ENCODE measurements around the gene RNF167.

Gene RNF167

GRCh38 chr17:4958102-4958501 lies 18.0 kb downstream of the RNF167 start:
- DNase-seq, result no peak

- no peak for DNase-seq
Measured at GRCh38 chr17:4959261-4959965, 19.3 kb downstream of the RNF167 start.

GRCh38 chr17:4960279-4960922 lies 20.3 kb downstream of the RNF167 start:
- DNase-seq, result no peak

- no peak for DNase-seq
Measured at GRCh38 chr17:4965311-4965986, 25.4 kb downstream of the RNF167 start.

- peak; percentile 91 for DNase-seq
Measured at GRCh38 chr17:4966844-4967538, 26.9 kb downstream of the RNF167 start.

GRCh38 chr17:4967539-4968485 lies 27.7 kb downstream of the RNF167 start, which contains the start of gene SPAG7:
SPAG7 (minus strand) TSS chr17:4967817; CDS start chr17:4967804, 13 bp downstream.
- DNase-seq, result peak; percentile 88

- DNase-seq, result no peak
Measured at GRCh38 chr17:4968486-4969046, 28.5 kb downstream of the RNF167 start.

- DNase-seq, result peak; percentile 46
Measured at GRCh38 chr17:4969047-4969550, 29.0 kb downstream of the RNF167 start.

- no peak for DNase-seq
Measured at GRCh38 chr17:4969551-4970173, 29.6 kb downstream of the RNF167 start.

GRCh38 chr17:4970273-4970672 lies 30.2 kb downstream of the RNF167 start:
- DNase-seq, result no peak

GRCh38 chr17:4971826-4972225 lies 31.8 kb downstream of the RNF167 start:
- DNase-seq, result no peak

- DNase-seq, result no peak
Measured at GRCh38 chr17:4972322-4972721, 32.3 kb downstream of the RNF167 start.

GRCh38 chr17:4972752-4973151 lies 32.7 kb downstream of the RNF167 start:
- DNase-seq, result no peak

GRCh38 chr17:4973256-4974114 lies 33.4 kb downstream of the RNF167 start:
- DNase-seq, result no peak

GRCh38 chr17:4974115-4974670 lies 34.1 kb downstream of the RNF167 start:
- DNase-seq, result no peak

- DNase-seq, result no peak
Measured at GRCh38 chr17:4978726-4979125, 38.7 kb downstream of the RNF167 start.

GRCh38 chr17:4980644-4981216 lies 40.7 kb downstream of the RNF167 start:
- DNase-seq, result no peak

GRCh38 chr17:4982305-4982704 lies 42.2 kb downstream of the RNF167 start:
- no peak for DNase-seq

- DNase-seq, result no peak
Measured at GRCh38 chr17:4986403-4986802, 46.3 kb downstream of the RNF167 start.

Data from GOT3 (cell line).